DND-41 (cell line): ENCODE data around the gene RASGEF1B.
A peak's percentile ranks its signal among the peaks of the same experiment; 100 is the strongest.

ENCODE experiments used
- ATAC-seq: fragments of 200-7000 bp; cut with Tn5 transposase; 3 replicates; pipeline ENCODE4 v1.9.1; 2021; ENCODE audit warnings: low read depth; ENCODE audit not compliant: insufficient read depth
- DNase-seq: peaks from one replicate; pipeline ENCODE4 v3.0.0-alpha.2; 2020
- H2AFZ ChIP-seq: 2 replicates; pipeline ENCODE4 v1.6.0; 2012; ENCODE audit warnings: low read depth, low read length
- H3K27ac ChIP-seq: 2 replicates; pipeline ENCODE4 v1.5.1; 2012; ENCODE audit warnings: low read length, inconsistent platforms
- H3K27me3 ChIP-seq: fragments of 200-600 bp; sonication (generic); 2 replicates; pipeline ENCODE4 v1.6.0; 2012; ENCODE audit warnings: low read length, mild to moderate bottlenecking, inconsistent platforms; ENCODE audit not compliant: insufficient read depth, poor library complexity
- H3K36me3 ChIP-seq: 2 replicates; pipeline ENCODE4 v1.5.1; 2012; ENCODE audit warnings: low read length, inconsistent platforms; ENCODE audit not compliant: insufficient read depth
- H3K4me1 ChIP-seq: 2 replicates; pipeline ENCODE4 v1.5.1; 2012; ENCODE audit warnings: mild to moderate bottlenecking, low read length; ENCODE audit not compliant: insufficient read depth
- H3K4me2 ChIP-seq: 2 replicates; pipeline ENCODE4 v1.6.0; 2012; ENCODE audit warnings: mild to moderate bottlenecking, moderate library complexity, low read length, inconsistent platforms; ENCODE audit not compliant: insufficient read depth
- H3K4me3 ChIP-seq, 2 experiments: fragments of 200-600 bp in 1 of 2; shearing (Covaris generic) in 1 of 2; 2 replicates each; pipeline ENCODE4 v1.5.1; 2012 to 2016; ENCODE audit warnings: inconsistent platforms in 2 of 2, low read length in 2 of 2, mild to moderate bottlenecking in 2 of 2, low read depth in 1 of 2, moderate library complexity in 1 of 2
- H3K79me2 ChIP-seq: 2 replicates; pipeline ENCODE4 v1.6.0; 2012; ENCODE audit warnings: low read length, inconsistent platforms; ENCODE audit not compliant: insufficient read depth
- H3K9ac ChIP-seq: 2 replicates; pipeline ENCODE4 v1.6.0; 2012; ENCODE audit warnings: low read depth, mild to moderate bottlenecking, inconsistent platforms, low read length, moderate library complexity
- H3K9me3 ChIP-seq: 2 replicates; pipeline ENCODE4 v1.5.1; 2012; ENCODE audit warnings: low read length, moderate library complexity, mild to moderate bottlenecking, inconsistent platforms; ENCODE audit not compliant: insufficient read depth, severe bottlenecking
- H4K20me1 ChIP-seq: 2 replicates; pipeline ENCODE4 v1.6.0; 2012; ENCODE audit warnings: low read length; ENCODE audit not compliant: insufficient read depth
- CTCF ChIP-seq: IDR thresholded peaks from 2 replicates; pipeline ENCODE4 v1.5.1; 2012; ENCODE audit warnings: borderline replicate concordance, low read length, moderate library complexity, mild to moderate bottlenecking; ENCODE audit not compliant: poor library complexity, severe bottlenecking; ENCODE audit errors: extremely low read depth
- EZH2 ChIP-seq: IDR thresholded peaks from 3 replicates; pipeline ENCODE4 v1.6.1; 2012; ENCODE audit warnings: borderline replicate concordance, low read depth, mild to moderate bottlenecking, moderate library complexity, low read length, inconsistent platforms; ENCODE audit not compliant: severe bottlenecking

The RASGEF1B gene

GRCh38 chr4:81518762-81519426, 47.2 kb upstream of the RASGEF1B start:
- Histone ChIP-seq H3K9ac (no peak overlapping the region), H2AFZ (no peak overlapping the region), H3K27ac (no peak overlapping the region), H3K4me1 (peaks cover 6% of the 10 kb centered on the region), H4K20me1 (no peaks in the 10 kb centered on the region), H3K79me2 (no peaks in the 10 kb centered on the region), H3K9me3 (no peaks in the 10 kb centered on the region), H3K36me3 (no peaks in the 10 kb centered on the region), H3K4me3 (no peak overlapping the region), H3K4me2 (no peak overlapping the region), H3K27me3 (no peaks in the 10 kb centered on the region)
- DNase-seq (no peak), ATAC-seq (no peak)
- TF ChIP-seq CTCF (no peak), EZH2 (no peak)

- Histone ChIP-seq H3K27ac (no peak overlapping the region), H3K9ac (no peak overlapping the region), H2AFZ (no peak overlapping the region), H3K27me3 (no peaks in the 10 kb centered on the region), H3K4me2 (no peak overlapping the region), H4K20me1 (no peaks in the 10 kb centered on the region), H3K79me2 (no peaks in the 10 kb centered on the region), H3K9me3 (no peaks in the 10 kb centered on the region), H3K4me3 (no peak overlapping the region), H3K36me3 (no peaks in the 10 kb centered on the region), H3K4me1 (peaks cover 30% of the 10 kb centered on the region)
- TF ChIP-seq CTCF (no peak), EZH2 (no peak)
- DNase-seq (no peak), ATAC-seq (no peak)
These were observed 44.5 kb upstream of the RASGEF1B start for GRCh38 chr4:81516241-81516640.

- Histone ChIP-seq H3K27me3 (no peaks in the 10 kb centered on the region), H3K79me2 (no peaks in the 10 kb centered on the region), H3K36me3 (no peaks in the 10 kb centered on the region), H2AFZ (no peak overlapping the region), H3K9ac (peak overlapping the region; percentile 25; the same call in 1 of the 2 replicates), H4K20me1 (no peaks in the 10 kb centered on the region), H3K4me1 (peaks cover 47% of the 10 kb centered on the region), H3K4me2 (peak overlapping the region; percentile 47), H3K9me3 (no peaks in the 10 kb centered on the region), H3K27ac (peak overlapping the region; percentile 55), H3K4me3 (0 out of 4 replicates have a peak overlapping the region, but pooled peaks of 1 of the 2 experiments have one; percentile 4)
- DNase-seq: peak; percentile 68
- TF ChIP-seq EZH2 (no peak), CTCF (no peak)
- peak; percentile 86 for ATAC-seq
These were observed 41.2 kb upstream of the RASGEF1B start for GRCh38 chr4:81512757-81513501.
